Panc1 (cell line): ENCODE results near the gene RGS13. TPM values are rescaled to one million over a fixed set of nuclear protein-coding genes. Genes with fewer than 3 reads are reported as not detected.

Experiments used
- ATAC-seq: fragments of 200-7000 bp; cut with Tn5 transposase; 2 replicates; pipeline ENCODE4 v1.9.1; 2020; ENCODE audit warnings: mild to moderate bottlenecking, moderate library complexity
- BruUV-seq: library from RNA; stranded (reverse); fragments of 400-500 nt; replicated peaks from 2 replicates; lab custom pipeline; 2021; lab: Mats Ljungman, UMichigan
- CTCF ChIA-PET: fragments of 300-600 bp; sonication (Branson Sonifier 250); formaldehyde crosslinking; loops from one replicate; lab custom pipeline; 2022; ENCODE audit warnings: antibody characterized with exemption; lab: Charles Lee
- POLR2A ChIA-PET: fragments of 300-600 bp; sonication (Branson Sonifier 250); formaldehyde crosslinking; loops from one replicate; lab custom pipeline; 2022; ENCODE audit warnings: antibody characterized with exemption; lab: Charles Lee
- DNase-seq: peaks from one replicate; pipeline ENCODE4 v3.0.0-alpha.2; 2010; ENCODE audit warnings: low read depth, low spot score
- H3K27ac ChIP-seq: 2 replicates; pipeline ENCODE4 v1.5.1; 2011; ENCODE audit warnings: mild to moderate bottlenecking, low read length, inconsistent platforms
- H3K27me3 ChIP-seq: fragments of 200-500 bp; sonication (Bioruptor generic); 2 replicates; pipeline ENCODE4 v1.6.0; 2014; ENCODE audit warnings: low read length, inconsistent platforms; ENCODE audit not compliant: control insufficient read depth, insufficient read depth
- H3K36me3 ChIP-seq: fragments of 200-500 bp; sonication (Bioruptor generic); 2 replicates; pipeline ENCODE4 v1.5.1; 2014; ENCODE audit warnings: inconsistent platforms, mild to moderate bottlenecking, low read length, moderate library complexity; ENCODE audit not compliant: control insufficient read depth, insufficient read depth
- H3K4me1 ChIP-seq: 2 replicates; pipeline ENCODE4 v1.5.1; 2011; ENCODE audit warnings: inconsistent platforms, mild to moderate bottlenecking, low read length, moderate library complexity; ENCODE audit not compliant: control insufficient read depth, insufficient read depth
- H3K4me3 ChIP-seq, 2 experiments: 2 replicates each; pipeline ENCODE4 v1.5.1; 2011 to 2012; ENCODE audit warnings: low read depth in 2 of 2, low read length in 2 of 2, mild to moderate bottlenecking in 2 of 2, inconsistent platforms in 1 of 2, moderate library complexity in 1 of 2
- H3K9me3 ChIP-seq: fragments of 200-500 bp; sonication (Bioruptor generic); 2 replicates; pipeline ENCODE4 v1.5.1; 2014; ENCODE audit warnings: low read depth, mild to moderate bottlenecking, inconsistent platforms, low read length, moderate library complexity; ENCODE audit not compliant: control insufficient read depth, insufficient read depth
- CTCF ChIP-seq: fragments of 450-650 bp; IDR thresholded peaks from 2 replicates; pipeline ENCODE4 v1.5.1; 2017; ENCODE audit warnings: mild to moderate bottlenecking
- POLR2AphosphoS5 ChIP-seq: IDR thresholded peaks from 2 replicates; pipeline ENCODE4 v1.6.1; 2012; ENCODE audit warnings: mild to moderate bottlenecking, low read depth, low read length, moderate library complexity
- REST ChIP-seq, 2 experiments: IDR thresholded peaks; 2 replicates each; pipeline ENCODE4 v1.6.1; 2011 to 2012; ENCODE audit warnings: low read depth in 2 of 2, control low read depth in 1 of 2, low read length in 1 of 2, mild to moderate bottlenecking in 1 of 2, moderate library complexity in 1 of 2; ENCODE audit not compliant: insufficient read depth in 1 of 2
- SIN3A ChIP-seq: IDR thresholded peaks from 2 replicates; pipeline ENCODE4 v1.6.1; 2012; ENCODE audit warnings: low read depth, mild to moderate bottlenecking, low read length, moderate library complexity, borderline replicate concordance; ENCODE audit not compliant: insufficient read depth
- TCF7L2 ChIP-seq: IDR thresholded peaks from 2 replicates; pipeline ENCODE4 v1.6.1; 2011; ENCODE audit warnings: mild to moderate bottlenecking, low read depth, low read length, inconsistent platforms
- in situ Hi-C: cut with HindIII; loops from 2 replicates; pipeline ENCODE4 v1.10.0; 2016; ENCODE audit warnings: low sequenced_read_pairs, low pct_unique_long_range_greater_than_20kb
- intact Hi-C: fragments of 100-400 bp; cut with micrococcal nuclease; formaldehyde crosslinking; loops from one replicate; pipeline ENCODE4 v1.10.0; 2022; ENCODE audit not compliant: unreplicated experiment
- total RNA-seq: library from RNA; stranded (reverse); gene quantifications from one replicate; pipeline ENCODE4 v1.2.1, GENCODE V29; 2021; ENCODE audit not compliant: unreplicated experiment

RGS13 gene
- total RNA-seq, 1 experiment from 2014 or later: not detected

GRCh38 chr1:192707978-192708547, 72.1 kb downstream of the RGS13 start:
- no peaks in the 10 kb centered on the region for H3K27me3 ChIP-seq
- POLR2A ChIA-PET: no interaction called here
- no peak overlapping the region for H3K27ac ChIP-seq
- CTCF ChIA-PET: no interaction called here
- no TSS peak for BruUV-seq
- intact Hi-C loops: no loop called here
- H3K4me1 ChIP-seq: no peaks in the 10 kb centered on the region
- DNase-seq (no peak), ATAC-seq (no peak)
- no peaks in the 10 kb centered on the region for H3K36me3 ChIP-seq
- TF ChIP-seq REST (IDR thresholded peaks at IDR 0.05; ENCODE audit: insufficient read depth in 1 of 2, low read depth in 2 of 2, low read length in 1 of 2): no peak
- no peak for TF ChIP-seq POLR2AphosphoS5
- no peak for TF ChIP-seq CTCF
- TF ChIP-seq SIN3A: no peak
- TF ChIP-seq TCF7L2: no peak
- H3K9me3 ChIP-seq: no peaks in the 10 kb centered on the region
- in situ Hi-C loops: no loop called here
- H3K4me3 ChIP-seq: no peak overlapping the region

- ChIA-PET POLR2A (no interaction called here), CTCF (interaction anchor here (0.5 kb wide), 1 partner anchor 361 kb away, joined by 6 read pairs; no protein-coding TSS in a partner anchor)
- no peak for DNase-seq
- H3K4me1 ChIP-seq: no peaks in the 10 kb centered on the region
- no peak overlapping the region for H3K4me3 ChIP-seq
- no TSS peak for BruUV-seq
- intact Hi-C loops: no loop called here
- H3K36me3 ChIP-seq: no peaks in the 10 kb centered on the region
- H3K27ac ChIP-seq: no peak overlapping the region
- in situ Hi-C loops: no loop called here
- no peaks in the 10 kb centered on the region for H3K27me3 ChIP-seq
- ATAC-seq: no peak
- no peak for TF ChIP-seq POLR2AphosphoS5
- TF ChIP-seq CTCF: no peak
- TF ChIP-seq REST (IDR thresholded peaks at IDR 0.05; ENCODE audit: insufficient read depth in 1 of 2, low read depth in 2 of 2, low read length in 1 of 2): no peak
- TF ChIP-seq SIN3A: no peak
- TF ChIP-seq TCF7L2: no peak
- H3K9me3 ChIP-seq: no peaks in the 10 kb centered on the region
Measured at GRCh38 chr1:192709544-192709943, 73.6 kb downstream of the RGS13 start.
